GM19467 (cell line): Measurements from ENCODE around the gene DDX25.

Source experiments
- ATAC-seq: cut with Tn5 transposase; IDR thresholded peaks from one replicate; pipeline ENCODE4 v1.9.1; 2021; ENCODE audit warnings: mild to moderate bottlenecking, moderate library complexity; ENCODE audit not compliant: unreplicated experiment

The DDX25 gene

GRCh38 chr11:125968354-125968753 is 64.0 kb downstream of the DDX25 start:
- no peak for ATAC-seq

GRCh38 chr11:125971618-125972017 is 67.3 kb downstream of the DDX25 start:
- ATAC-seq = no peak

DNA sequence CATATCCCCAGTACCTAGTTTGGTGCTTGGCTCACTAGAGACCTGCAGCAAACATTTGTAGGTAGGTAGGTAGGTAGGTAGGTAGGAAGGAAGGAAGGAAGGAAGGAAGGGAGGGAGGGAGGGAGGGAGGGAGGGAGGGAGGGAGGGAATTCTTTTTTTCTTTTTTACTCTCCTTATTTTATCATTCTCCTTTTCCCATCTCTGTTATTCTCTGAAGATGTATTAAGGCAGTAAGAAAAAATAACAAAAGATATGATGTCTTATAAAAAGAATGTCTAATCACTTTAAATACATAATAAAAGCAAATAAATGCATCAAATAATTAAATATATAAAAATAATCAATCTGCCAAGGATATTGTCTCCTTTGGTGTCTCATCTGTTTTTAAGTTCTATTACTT is 70.0 kb downstream of the DDX25 start:
- no peak for ATAC-seq

GRCh38 chr11:125975634-125976033 is 71.3 kb downstream of the DDX25 start:
- ATAC-seq = no peak

GRCh38 chr11:125976156-125976555 is 71.8 kb downstream of the DDX25 start:
- ATAC-seq = no peak

GRCh38 chr11:125977333-125977732 is 73.0 kb downstream of the DDX25 start:
- ATAC-seq = no peak

GRCh38 chr11:125978181-125978716 is 73.9 kb downstream of the DDX25 start:
- ATAC-seq = no peak
